ENCODE results near the gene AR.

Gene AR

DNA sequence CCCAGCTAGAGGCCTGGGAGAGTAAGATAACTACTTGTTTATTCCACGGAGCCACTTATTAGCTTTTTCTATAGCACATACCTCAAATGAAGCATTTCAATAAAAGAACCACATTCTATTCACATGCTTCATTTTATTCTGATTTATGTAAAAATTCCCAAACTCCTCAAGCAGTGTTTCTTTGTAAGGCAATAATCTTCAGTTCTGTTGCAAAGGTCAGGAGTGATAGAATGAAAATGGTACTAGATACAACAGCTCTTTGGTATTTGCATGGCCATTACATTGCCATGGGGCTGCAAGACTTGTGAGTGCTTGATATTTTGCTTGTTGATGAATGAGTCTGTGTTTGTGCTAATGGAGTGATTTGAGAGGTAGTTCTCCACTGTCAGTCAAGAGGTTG is 39.4 kb downstream of the AR start:
- DNase-seq (ENCODE audit: low read depth, low spot score), result no peak
- H3K4me3 ChIP-seq (ENCODE audit: low read depth, low read length), result no peak overlapping the region
- in situ Hi-C loops (cut with HindIII; ENCODE audit: low sequenced_read_pairs), result no loop called here
- TF ChIP-seq, protein P1, sequence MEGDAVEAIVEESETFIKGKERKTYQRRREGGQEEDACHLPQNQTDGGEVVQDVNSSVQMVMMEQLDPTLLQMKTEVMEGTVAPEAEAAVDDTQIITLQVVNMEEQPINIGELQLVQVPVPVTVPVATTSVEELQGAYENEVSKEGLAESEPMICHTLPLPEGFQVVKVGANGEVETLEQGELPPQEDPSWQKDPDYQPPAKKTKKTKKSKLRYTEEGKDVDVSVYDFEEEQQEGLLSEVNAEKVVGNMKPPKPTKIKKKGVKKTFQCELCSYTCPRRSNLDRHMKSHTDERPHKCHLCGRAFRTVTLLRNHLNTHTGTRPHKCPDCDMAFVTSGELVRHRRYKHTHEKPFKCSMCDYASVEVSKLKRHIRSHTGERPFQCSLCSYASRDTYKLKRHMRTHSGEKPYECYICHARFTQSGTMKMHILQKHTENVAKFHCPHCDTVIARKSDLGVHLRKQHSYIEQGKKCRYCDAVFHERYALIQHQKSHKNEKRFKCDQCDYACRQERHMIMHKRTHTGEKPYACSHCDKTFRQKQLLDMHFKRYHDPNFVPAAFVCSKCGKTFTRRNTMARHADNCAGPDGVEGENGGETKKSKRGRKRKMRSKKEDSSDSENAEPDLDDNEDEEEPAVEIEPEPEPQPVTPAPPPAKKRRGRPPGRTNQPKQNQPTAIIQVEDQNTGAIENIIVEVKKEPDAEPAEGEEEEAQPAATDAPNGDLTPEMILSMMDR (IDR thresholded peaks at IDR 0.05; ENCODE audit: low read depth, low read length), result no peak

DNA sequence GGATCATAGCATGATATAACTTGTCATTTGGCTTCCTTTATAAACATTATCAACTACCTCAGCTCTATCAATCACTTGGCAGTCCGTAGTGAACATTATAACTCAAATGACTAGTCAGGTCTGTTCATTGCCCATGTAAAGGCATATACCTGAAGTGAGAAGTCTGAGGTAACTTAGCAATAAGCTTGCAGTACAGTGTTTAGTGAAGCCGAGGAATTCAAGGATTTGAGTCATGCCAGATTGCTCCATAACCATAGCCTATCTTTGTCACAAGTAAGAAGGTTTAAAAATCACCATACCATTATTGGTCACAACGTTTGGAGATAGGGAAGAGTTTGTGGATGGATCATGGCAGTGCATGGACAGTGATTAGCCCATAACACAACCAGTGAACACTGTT is 41.6 kb downstream of the AR start:
- in situ Hi-C loops (cut with HindIII; ENCODE audit: low sequenced_read_pairs), result no loop called here
- no peak overlapping the region for H3K4me3 ChIP-seq (ENCODE audit: low read depth, low read length)
- TF ChIP-seq, protein P1 (IDR thresholded peaks at IDR 0.05; ENCODE audit: low read depth, low read length), result no peak
- no peak for DNase-seq (ENCODE audit: low read depth, low spot score)

GRCh38 chrX:67587946-67588624 is 44.3 kb downstream of the AR start:
- TF ChIP-seq, protein P1 (IDR thresholded peaks at IDR 0.05; ENCODE audit: low read depth, low read length), result no peak
- peak; percentile 26 for DNase-seq (ENCODE audit: low read depth, low spot score)
- H3K4me3 ChIP-seq (ENCODE audit: low read depth, low read length), result no peak overlapping the region
- in situ Hi-C loops (cut with HindIII; ENCODE audit: low sequenced_read_pairs), result no loop called here

DNA sequence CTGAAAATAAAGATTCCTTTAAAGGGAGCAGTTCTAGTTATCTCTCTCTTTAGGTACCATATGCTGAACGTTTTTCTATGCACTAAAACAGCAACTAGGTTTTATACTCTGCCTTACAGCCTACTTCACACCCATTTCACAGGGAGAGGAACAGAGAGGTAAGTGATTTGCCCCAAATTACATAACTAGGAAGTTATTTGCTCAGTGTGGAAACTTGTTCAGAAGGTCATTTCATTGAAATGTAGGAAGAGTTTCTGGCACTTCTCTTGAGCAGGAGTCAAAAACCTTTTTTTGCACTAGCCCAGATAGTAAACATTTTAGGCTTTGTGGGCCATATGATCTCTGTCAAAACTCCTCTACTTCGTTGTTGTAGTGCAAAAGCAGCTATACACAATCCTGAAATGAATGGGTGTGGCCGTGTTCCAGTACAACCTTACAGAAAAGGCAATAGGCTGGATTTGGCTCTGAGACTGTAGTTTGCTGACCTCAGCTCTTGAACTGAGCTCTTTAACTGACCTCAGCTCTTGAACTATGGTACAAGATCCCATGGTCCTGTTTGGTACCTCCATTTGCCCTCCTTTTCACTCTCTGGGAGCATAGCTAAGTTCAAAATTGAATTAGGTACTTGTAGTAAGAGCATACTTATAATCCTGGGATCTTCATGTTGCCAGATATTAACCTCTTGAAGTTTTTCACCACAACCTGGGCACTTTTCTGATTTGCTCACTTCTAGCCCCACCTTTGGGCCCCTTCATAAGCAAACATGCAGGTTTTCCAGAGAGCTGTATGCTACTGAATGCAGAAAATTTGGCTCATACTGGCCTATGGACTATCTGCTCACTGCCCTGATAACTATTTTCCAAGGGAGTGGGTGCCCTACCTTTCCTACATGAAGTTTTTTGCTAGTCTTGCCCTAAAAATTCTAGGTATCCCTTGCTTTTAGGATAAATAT is 53.3 kb downstream of the AR start:
- DNase-seq (ENCODE audit: low read depth, low spot score), result no peak
- in situ Hi-C loops (cut with HindIII; ENCODE audit: low sequenced_read_pairs), result no loop called here
- TF ChIP-seq, protein P1 (IDR thresholded peaks at IDR 0.05; ENCODE audit: low read depth, low read length), result no peak

DNA sequence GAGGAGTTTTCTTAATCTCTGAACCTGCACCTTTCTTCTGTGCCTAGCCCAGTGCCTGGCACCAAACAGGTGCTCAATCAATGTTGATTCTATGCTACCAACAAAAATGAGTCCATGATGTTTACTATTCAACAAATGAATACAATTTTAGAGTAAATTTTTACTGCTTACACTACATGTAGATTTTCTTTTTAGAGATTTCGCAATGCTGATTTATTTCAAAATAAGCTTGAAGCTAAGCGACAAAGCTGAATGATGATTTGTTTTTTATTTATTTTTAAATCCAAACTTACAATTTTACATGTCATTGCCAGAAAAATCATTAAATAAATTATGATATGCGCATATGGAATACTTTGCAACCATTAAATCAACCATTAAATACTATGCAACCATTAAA is 55.7 kb downstream of the AR start:
- in situ Hi-C loops (cut with HindIII; ENCODE audit: low sequenced_read_pairs), result no loop called here
- TF ChIP-seq, protein P1 (IDR thresholded peaks at IDR 0.05; ENCODE audit: low read depth, low read length), result no peak

More for the DNA sequence above, 53.3 kb downstream of the AR start:
- no peak overlapping the region for H3K4me3 ChIP-seq (ENCODE audit: low read depth, low read length)

GRCh38 chrX:67601771-67602170 is 58.0 kb downstream of the AR start:
- no peak overlapping the region for H3K4me3 ChIP-seq (ENCODE audit: low read depth, low read length)
- in situ Hi-C loops (cut with HindIII; ENCODE audit: low sequenced_read_pairs), result no loop called here

More for the DNA sequence above, 55.7 kb downstream of the AR start:
- no peak overlapping the region for H3K4me3 ChIP-seq (ENCODE audit: low read depth, low read length)
- no peak for DNase-seq (ENCODE audit: low read depth, low spot score)

More at GRCh38 chrX:67601771-67602170, 58.0 kb downstream of the AR start:
- TF ChIP-seq, protein P1 (IDR thresholded peaks at IDR 0.05; ENCODE audit: low read depth, low read length), result no peak
- DNase-seq (ENCODE audit: low read depth, low spot score), result peak; percentile 23

Data from astrocyte of the spinal cord (primary cell).